Measurements from ENCODE around the gene UNK. TPM values are rescaled to one million over a fixed set of nuclear protein-coding genes. Genes with fewer than 3 reads are reported as not detected.

The UNK gene
- total RNA-seq, 1 donor from 2014 or later = 16.7 TPM

GRCh38 chr17:75749545-75750389 is 34.8 kb upstream of the UNK start:
- peak overlapping the region; percentile 67 for H2AFZ ChIP-seq (ENCODE audit: low read depth, low read length)
- no peaks in the 10 kb centered on the region for H3K79me2 ChIP-seq (ENCODE audit: insufficient read depth, low read length)
- no peaks in the 10 kb centered on the region for H3K9me3 ChIP-seq (ENCODE audit: insufficient read depth, low read depth, low read length)
- H3K27ac ChIP-seq (ENCODE audit: low read depth, low read length) = no peak overlapping the region
- H3K4me2 ChIP-seq (ENCODE audit: low read length) = peak overlapping the region; percentile 54
- H3K4me3 ChIP-seq (ENCODE audit: insufficient read depth, low read depth, low read length) = no peak overlapping the region
- Mint-ChIP-seq H3K36me3 (ENCODE audit: low read depth, unreplicated experiment) (peaks cover 3% of the 10 kb centered on the region), H3K9me3 (ENCODE audit: unreplicated experiment) (no peaks in the 10 kb centered on the region), H3K4me3 (ENCODE audit: unreplicated experiment) (no peak overlapping the region), H3K27me3 (ENCODE audit: low read depth, unreplicated experiment) (peaks cover 6% of the 10 kb centered on the region), H3K27ac (ENCODE audit: unreplicated experiment) (no peak overlapping the region), H3K4me1 (ENCODE audit: low read depth, unreplicated experiment) (peaks cover 3% of the 10 kb centered on the region)
- H3K4me1 ChIP-seq (ENCODE audit: insufficient read depth, low read length) = peaks cover 4% of the 10 kb centered on the region
- H3K27me3 ChIP-seq (ENCODE audit: insufficient read depth, low read length) = no peaks in the 10 kb centered on the region
- H3K9ac ChIP-seq (ENCODE audit: low read length) = no peak overlapping the region
- no peak for DNase-seq (ENCODE audit: low read depth)
- no peak for FAIRE-seq
- TF ChIP-seq CTCF (IDR thresholded peaks at IDR 0.05; ENCODE audit: insufficient read depth, low read depth, low read length) = peak; percentile 70
- no peak for TF ChIP-seq EZH2 (IDR thresholded peaks at IDR 0.05; ENCODE audit: insufficient read depth, low read length)
- no peaks in the 10 kb centered on the region for H3K36me3 ChIP-seq (ENCODE audit: insufficient read depth, low read length)
- H4K20me1 ChIP-seq (ENCODE audit: insufficient read depth, low read length) = no peaks in the 10 kb centered on the region

- no peak for TF ChIP-seq CTCF (IDR thresholded peaks at IDR 0.05; ENCODE audit: insufficient read depth, low read depth, low read length)
- no peak for TF ChIP-seq EZH2 (IDR thresholded peaks at IDR 0.05; ENCODE audit: insufficient read depth, low read length)
- Histone ChIP-seq H3K4me1 (ENCODE audit: insufficient read depth, low read length) (peaks cover 4% of the 10 kb centered on the region), H3K27me3 (ENCODE audit: insufficient read depth, low read length) (no peaks in the 10 kb centered on the region), H4K20me1 (ENCODE audit: insufficient read depth, low read length) (no peaks in the 10 kb centered on the region), H3K9ac (ENCODE audit: low read length) (no peak overlapping the region), H3K4me3 (ENCODE audit: insufficient read depth, low read depth, low read length) (no peak overlapping the region), H3K36me3 (ENCODE audit: insufficient read depth, low read length) (no peaks in the 10 kb centered on the region), H3K9me3 (ENCODE audit: insufficient read depth, low read depth, low read length) (no peaks in the 10 kb centered on the region), H3K79me2 (ENCODE audit: insufficient read depth, low read length) (no peaks in the 10 kb centered on the region), H3K4me2 (ENCODE audit: low read length) (no peak overlapping the region), H3K27ac (ENCODE audit: low read depth, low read length) (no peak overlapping the region), H2AFZ (ENCODE audit: low read depth, low read length) (no peak overlapping the region)
- Mint-ChIP-seq H3K36me3 (ENCODE audit: low read depth, unreplicated experiment) (peaks cover 4% of the 10 kb centered on the region), H3K27me3 (ENCODE audit: low read depth, unreplicated experiment) (peaks cover 8% of the 10 kb centered on the region), H3K4me3 (ENCODE audit: unreplicated experiment) (no peak overlapping the region), H3K4me1 (ENCODE audit: low read depth, unreplicated experiment) (peaks cover 5% of the 10 kb centered on the region), H3K9me3 (ENCODE audit: unreplicated experiment) (no peaks in the 10 kb centered on the region), H3K27ac (ENCODE audit: unreplicated experiment) (peak overlapping the region; percentile 20)
- FAIRE-seq (no peak), DNase-seq (ENCODE audit: low read depth) (no peak)
These were observed 33.8 kb upstream of the UNK start for GRCh38 chr17:75750661-75751423.

Data from astrocyte (in vitro differentiated cells and primary cell).